NCI-H2107 treated with DMSO at 0.1 percent for 48 hours (cell line): ENCODE results near the gene CFAP20.

ENCODE experiments used
- DNase-seq: peaks from one replicate; lab custom pipeline; 2025; ENCODE audit not compliant: unreplicated experiment; lab: John Stamatoyannopoulos, UW

CFAP20 gene

DNA sequence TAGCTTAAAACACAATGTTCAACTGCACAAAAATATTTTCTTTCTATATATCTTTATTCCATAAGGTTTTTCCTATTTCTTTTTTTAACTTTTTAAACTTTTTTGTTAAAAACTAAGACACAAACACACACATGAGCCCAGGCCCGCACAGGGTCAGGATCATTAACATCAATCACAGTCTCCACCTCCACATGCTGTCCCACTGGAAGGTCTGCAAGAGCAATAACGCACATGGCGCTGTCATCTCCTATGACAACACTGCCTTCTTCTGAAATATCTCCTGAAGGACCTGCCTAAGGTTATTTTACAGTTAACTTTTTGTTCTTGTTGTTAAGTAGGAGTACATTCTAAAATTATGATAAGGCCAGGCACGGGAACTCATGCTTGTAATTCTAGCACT, 4.1 kb downstream of the CFAP20 start:
- DNase-seq = no peak

DNA sequence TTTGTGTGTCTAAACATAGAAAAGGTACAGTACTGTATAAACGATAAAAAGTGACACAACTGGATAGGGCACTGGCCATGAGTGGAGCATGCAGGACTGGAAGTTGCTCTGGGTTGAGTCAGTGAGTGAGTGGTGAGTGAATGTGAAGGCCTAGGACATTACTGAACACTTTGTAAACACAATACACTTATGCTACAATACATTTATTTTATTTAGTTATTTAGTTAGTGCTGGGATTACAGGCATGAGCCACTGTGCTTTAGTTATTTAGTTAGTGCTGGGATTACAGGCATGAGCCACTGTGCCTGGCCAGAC, 4.6 kb downstream of the CFAP20 start:
- DNase-seq = no peak

DNA sequence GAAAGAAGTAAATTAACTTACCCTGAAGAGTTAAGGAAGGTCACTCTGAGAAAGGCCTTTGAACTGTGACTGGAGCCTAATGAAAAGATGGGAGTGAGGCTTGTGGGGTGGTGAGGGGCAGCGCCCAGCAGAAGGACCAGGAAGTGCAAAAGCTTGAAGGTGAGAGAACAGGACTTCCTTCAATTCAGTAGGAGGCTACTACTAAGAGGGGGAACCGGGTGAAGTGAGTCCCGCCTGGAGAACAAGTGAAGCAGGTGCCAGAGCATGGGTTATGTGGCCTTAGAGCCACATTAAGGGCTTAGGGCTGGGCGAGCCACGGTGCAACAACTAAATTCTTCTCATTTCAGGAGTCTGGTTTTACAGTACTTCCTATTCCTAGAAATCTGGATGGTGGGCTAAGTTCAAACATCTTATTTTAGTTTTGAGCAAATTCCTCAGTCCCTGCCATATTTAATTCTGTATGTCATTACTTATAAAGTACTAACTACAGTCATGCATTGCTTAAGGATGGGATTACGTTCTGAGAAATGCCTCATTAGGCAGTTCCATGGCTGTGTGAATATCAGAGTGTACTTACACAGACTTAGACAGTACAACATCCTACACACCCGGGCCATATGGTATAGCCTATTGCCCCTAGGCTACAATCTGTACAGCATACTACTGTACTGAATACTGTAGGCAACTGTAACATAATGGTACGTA, 5.1 kb downstream of the CFAP20 start:
- no peak for DNase-seq

DNA sequence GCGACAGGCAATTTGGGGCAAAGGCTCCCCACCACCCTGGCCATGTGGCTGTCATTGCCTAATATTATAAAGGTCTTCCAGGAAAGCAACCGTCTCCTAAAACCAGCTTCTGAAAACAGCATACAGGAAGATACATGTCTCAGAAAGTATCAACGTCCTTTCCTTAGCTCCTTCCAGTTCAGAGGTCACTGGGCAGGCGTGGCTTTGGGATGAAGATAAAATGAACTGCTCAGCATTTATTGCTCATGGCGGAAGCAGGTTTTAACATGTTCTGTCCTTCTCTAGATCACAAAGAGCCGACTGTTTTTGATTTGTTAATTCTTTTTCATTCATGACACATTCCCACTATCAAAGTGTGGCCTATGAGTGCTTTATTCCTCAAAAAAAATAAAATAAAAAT, 8.0 kb downstream of the CFAP20 start:
- no peak for DNase-seq

DNA sequence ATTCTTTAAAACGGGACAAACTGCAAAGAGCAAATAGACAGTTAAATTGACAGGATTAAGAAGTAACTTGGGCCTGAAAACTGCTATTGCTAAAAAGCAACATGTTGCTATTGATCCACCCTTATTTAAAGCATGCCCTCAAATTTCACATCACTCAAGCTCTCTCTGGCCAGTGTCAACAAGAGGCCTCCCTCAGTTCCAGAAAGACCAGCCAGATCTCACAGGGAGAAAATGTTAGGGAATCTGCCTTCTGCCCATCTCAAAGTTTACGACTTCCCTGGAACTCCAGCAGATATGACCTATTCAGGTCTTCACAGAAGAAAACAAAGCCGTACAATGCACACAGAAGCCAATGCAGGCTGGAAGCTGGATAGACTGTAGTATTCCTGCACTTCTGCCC, 8.9 kb downstream of the CFAP20 start:
- DNase-seq = no peak

DNA sequence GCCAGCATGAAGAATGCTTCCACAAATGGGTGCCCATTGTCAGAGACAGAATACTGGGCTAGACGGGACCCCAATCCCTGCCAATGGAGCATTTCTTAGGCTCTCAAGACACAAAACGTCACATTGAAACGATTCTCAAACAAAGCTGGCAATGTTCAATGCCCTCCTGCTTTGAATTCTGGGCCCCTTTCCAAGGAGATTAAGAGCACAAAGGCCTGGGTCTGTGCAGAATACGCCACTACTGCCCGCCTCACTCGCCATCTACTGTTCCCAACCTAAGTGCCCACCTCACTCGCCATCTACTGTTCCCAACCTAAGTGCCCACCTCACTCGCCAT, 9.7 kb downstream of the CFAP20 start:
- no peak for DNase-seq

DNA sequence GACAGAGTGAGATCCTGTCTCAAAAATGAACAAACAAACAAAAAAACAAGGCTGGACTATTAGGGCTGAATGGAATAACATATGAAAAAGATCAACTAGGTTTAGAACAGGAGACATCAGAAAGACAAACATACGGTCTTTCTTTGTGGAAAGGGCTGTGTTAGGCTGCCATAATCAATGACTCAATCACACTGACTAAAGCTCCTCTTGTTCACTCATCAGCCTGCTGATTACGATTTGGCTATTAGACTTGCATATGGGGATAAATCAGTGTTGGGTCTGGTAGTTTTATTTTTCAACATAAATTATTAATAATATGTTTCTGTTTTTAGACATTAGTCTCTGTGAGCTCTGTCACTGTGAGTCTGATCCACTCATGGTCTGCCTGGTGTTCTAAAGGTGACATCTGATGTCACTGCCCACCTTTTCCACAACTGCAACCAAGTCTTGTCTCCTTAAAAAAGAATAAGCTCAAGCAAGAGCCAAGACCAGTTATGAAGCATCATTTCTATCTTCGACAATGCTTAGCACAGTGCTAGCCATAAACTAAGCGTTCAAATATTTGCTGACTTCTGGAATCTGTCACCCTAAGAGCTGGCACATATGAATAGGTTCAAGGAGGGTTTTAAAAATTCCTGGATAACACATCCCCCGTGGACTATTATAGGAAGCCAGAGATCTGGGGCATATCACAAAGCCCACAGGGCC, 10.2 kb downstream of the CFAP20 start:
- no peak for DNase-seq

DNA sequence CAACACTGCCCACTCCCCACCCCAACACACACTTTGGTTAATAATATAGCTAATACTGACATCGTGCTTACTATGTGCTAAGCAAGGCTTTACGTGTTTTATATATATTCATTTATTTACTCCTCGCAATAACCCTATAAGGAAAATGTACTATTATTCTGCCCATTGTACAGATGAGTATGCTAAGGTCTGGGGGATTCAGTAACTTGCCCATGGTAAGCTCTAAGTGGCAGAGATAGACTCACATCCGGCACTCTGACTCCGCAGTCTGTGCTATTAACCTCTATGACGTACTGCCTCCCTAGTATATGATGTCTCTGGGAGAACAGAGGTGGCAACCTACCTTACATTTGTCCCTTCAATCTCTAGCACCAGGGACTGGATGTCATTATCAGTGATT, 12.7 kb downstream of the CFAP20 start:
- DNase-seq = no peak

DNA sequence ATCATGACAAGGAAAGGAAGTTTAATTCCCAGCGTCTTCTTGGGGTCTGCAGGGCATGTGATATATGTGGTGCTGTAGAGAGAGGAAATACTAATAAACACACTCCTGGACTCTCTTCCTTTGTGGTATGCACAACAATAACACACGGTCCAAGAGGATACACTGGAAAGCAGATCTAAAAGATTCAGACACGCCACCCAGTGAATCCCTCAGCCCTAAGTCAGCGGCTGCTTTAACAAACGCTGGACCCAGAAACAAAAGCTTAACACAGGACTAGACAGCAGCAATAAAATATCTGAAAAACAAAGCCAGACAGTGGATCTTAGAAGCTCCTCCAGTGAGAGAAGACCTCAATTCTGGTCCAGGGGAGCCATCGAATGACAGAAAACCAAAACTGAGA, 13.1 kb downstream of the CFAP20 start:
- DNase-seq = no peak

DNA sequence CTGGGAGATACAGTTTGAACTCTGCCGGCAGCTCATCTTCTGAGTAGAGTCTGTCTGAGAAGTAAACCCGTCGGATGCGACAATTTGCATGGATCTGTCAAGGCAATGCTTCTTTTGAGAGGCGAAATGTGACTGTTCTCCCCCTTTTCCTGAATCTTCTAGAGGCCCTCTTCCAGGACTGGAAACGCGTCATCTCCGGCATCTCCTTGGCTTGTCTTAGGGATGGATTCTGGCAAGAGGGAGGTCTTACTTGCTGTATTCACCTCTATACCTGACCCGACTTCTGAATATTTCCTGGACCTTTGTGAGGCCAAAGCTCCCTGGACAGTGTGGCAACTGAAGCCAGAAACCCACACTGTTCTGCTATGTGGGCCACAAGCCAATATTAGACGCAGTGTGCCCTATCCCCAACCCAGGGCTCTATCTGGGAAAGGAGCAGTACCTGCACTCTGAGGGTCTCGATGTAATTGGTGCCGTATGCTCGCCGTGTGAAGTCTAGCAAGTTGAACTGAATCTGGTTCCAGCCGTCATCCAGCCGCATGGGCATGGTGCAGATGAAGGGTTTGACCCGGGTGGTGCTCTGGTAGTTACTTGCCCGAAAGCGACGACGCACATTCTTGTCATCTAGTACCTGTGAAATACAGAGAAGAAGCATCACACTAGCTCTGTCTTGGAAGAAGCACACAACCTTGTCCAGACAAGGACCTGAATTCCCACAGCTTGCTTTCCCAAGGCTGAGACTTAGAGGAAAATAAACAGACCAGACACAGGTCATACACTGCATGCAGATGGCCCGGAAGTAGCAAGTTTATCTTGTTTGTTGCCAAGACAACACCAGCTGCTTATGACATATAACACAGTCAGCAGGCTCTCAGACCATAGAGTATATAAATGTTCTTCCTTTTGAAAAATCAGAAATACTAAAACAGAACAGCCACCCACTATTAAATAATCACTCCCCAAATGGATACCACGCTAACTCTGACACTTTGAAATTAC, 14.1 kb downstream of the CFAP20 start:
- no peak for DNase-seq

DNA sequence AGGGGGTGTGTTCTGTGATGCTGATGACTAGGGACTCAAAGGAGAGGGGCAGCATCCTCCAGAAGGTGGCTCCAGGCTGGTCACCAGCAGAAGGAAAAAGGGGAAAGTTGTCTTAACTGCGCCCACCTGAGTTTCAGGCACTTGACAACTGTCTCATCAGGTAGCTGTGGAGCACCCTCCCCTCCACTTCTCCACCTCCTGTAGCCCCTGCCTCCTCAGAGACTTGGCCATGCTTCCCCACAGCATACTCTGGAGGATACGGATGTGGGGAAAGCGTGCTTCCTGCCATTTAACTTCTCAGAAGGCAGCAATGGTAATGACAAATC, 17.9 kb downstream of the CFAP20 start:
- no peak for DNase-seq

DNA sequence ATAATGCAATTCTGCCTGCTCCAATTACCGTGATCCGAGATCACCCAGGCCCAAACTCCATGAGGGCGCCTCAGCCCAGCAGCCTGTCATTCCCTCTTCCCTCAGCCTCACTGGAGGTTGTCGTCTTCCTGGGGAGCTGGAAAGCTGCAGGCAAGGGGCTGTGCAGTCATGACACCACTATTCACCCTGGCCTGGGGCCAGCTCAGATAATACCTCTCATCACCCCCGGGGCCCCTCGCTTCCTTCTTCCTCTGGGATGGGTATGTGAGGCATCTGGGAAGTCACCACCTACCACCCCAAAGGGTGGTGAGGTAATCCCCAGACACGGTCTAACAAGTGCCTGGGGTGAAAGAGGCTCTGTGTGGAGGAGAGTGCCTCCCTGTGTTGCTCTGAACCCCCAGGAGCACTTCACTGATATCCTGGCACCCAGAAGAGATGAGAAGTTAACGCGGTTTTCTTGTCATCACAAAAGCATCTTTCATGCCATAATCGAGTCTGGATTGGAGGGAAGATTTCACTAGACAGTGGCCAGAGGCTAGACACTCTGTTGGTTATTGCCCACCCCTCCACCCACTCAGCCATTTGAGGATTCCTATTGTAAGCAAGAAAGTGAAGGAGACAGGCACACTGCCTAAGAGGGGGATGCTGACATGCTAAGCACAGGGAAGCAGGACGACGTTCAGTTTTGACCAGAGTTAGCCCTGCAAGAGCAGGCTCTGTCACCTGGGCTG, 18.4 kb downstream of the CFAP20 start:
- no peak for DNase-seq

DNA sequence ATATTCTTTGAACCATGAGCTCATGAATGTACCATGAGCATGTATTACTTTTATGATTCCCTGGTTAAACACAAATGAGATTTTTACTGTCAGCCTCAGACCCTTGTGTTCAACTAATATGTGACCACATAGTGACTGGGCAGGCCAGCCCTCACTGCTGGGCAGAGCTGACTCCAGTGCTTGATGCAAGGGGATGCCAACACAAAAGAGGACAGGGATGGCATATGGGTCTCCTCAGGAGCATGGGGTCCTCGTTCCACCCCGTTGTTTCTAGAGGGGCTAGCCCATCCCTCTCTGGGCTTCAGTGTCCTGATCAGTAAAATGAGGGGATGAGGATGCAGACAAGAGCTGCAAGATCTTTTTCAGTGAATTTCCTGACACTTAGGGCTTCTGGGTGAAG, 19.3 kb downstream of the CFAP20 start:
- no peak for DNase-seq

DNA sequence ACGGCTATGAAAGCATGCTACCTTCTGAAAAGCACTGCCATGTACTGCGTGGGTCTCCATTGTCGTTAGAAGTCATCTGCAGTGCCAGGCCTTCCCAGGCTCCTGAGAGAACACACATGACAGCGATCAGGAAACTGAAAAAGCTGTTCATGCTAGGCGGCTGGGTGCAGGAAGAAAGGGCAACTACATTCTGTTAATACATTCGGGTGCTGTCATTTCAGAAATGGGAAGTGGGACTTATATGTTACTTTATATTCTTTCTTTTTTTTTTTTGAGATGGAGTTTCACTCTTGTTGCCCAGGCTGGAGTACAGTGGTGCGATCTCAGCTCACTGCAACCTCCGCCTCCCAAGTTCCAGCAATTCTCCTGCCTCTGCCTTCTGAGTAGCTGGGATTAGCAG, 19.9 kb downstream of the CFAP20 start:
- no peak for DNase-seq

DNA sequence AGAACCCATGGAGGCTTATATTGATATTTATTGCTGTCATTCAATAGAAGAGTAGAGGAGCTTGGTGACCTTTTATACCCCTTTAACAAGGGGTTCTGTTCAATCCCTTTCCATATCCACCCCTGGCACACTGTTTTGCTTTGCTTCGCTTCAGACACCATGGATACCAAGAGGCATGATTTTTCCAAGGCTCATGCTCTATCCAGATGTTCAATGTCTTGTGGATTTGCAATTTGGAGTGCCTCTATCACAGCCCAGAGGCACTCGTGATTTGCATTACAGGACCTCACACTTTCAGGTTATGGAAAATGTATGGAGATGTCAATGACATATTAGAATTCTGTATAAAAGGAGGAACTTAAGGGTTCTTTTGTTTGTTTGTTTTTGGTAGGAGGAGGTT, 21.5 kb downstream of the CFAP20 start:
- DNase-seq = no peak

DNA sequence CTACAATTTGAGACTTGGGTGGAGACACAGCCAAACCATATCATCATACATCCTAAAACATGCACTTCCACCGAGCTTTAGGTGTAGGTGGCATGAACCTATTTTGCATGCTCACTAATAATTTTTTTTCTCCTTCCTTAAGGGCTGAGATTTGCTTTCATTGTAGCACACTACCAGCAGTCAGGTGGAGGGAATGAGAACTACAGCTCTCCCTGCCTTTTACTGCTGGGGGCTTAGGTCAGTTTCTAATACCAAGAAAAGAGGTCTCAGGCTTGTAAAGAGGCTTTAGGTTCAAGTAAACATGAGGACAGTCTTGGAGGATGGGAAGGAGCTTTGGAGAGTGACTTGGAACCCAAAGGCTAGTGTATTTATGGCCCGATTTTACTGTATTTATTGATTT, 22.0 kb downstream of the CFAP20 start:
- no peak for DNase-seq

DNA sequence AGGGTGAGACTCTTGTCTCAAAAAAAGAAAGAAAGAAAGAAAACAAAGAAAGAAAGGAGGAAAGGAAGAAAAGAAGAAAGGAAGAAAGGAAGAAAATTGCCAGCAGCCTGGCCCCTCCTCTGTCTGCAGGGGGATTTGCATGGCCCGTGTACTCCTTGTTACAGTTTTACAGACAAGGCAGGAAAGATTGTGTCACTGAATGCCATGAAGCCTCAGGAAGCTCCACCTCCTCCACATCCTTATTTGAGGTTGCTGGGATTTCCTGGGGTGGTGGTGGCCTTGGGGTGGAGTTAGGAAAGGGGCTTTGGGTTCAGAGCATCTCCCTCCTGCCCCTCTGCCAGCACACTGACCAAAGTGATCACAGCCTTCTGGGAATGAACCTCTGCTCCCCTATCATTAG, 23.6 kb downstream of the CFAP20 start:
- DNase-seq = no peak

DNA sequence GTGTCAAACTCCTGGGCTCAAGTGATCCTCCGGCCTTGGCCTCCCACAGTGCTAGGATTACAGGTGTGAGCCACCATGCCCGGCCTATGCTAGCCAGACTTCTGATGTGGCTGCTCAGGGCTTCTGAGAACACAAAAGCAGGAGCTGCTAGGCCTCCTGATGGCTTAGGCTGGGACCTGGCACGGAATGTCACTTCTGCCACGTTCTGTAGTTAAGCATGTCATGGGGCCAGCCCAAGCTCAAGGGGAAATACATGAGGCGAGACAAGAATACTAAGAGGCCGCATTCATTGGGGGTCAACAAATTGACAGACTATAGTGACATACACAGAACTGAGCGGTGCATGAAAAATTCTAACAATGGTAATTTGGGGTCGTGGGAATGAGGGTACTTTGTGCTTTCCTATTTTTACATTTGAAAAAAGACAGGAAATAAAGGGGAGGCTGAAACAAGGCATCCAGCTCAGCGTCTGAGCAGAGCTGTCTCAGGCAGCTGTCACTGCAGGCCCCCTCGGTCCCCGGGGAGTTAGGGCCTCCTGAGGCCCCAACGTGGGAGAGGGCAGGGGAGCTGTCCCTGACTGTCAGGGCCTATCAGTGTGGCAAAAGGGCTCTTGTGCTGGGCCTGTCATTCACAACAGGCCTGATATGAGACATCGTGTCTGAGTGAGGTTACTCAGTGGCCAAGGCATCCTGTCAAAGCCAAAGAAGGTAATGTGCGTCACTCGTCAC, 26.4 kb downstream of the CFAP20 start:
- no peak for DNase-seq

DNA sequence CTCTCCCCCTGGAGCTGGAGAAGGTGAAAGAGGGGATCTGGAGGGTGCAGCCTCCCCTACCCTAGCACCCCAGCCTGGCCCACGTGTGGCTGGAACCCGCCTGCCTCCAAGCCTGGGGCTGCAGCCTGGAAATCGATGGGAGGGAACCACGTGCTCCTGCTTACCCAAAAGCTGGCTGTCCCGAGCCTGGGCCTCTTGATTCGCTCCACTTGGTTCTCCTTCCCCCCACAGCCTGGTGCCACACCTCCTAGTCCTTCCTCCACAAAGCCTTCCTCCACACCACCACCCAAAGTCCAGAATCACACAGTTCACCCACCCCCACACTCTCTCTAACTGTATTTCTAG, 29.3 kb downstream of the CFAP20 start:
- DNase-seq = no peak

DNA sequence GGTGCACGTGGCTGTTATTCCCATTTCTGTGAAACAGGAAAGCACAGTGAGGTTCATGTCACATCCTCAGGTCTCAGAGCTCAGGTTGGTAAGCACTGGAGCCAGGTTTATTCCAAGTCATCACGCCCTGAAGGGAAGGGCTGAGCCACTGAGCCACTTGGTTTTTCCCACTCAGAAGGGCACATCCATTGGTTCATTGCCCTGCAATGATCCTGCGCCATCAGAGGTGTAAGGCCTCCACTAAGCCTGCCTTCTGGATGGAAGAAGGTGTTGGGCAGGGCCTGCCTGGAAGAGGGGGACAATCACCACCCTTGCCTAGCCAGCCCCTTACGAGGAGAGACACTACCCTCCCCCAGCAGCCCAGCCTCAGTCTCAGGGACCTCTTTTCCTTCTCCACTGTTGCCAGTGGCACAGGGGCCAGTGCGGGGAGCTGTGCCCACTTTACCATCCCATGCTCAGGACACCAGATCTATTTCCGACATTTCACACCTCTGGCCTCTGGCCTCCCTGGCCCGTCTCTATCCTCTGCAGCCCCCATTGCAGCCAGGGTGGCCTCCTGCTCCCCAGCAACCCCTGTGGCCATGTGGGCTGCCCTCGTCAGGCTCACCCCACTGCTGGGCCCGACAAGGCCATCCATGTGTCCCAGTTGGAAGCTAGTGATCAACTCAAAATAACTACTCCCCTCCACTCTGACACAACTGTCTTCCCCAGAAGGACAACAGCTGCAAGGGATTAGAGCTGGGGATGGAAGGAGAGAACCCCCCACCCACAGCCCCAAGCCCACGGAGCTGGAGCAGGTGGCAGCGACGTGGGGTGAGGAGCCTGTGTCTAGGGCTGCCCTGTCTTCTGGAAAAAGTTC, 29.9 kb downstream of the CFAP20 start:
- no peak for DNase-seq
